A673 (cell line): ENCODE data around the gene RERE.

Source experiments
- EZH2 ChIP-seq: fragments of 200-600 bp; sonication (generic); IDR thresholded peaks from 2 replicates; pipeline ENCODE4 v1.6.1; 2017; ENCODE audit warnings: borderline replicate concordance, low read depth, mild to moderate bottlenecking, mixed read lengths, antibody characterized with exemption, low read length; ENCODE audit not compliant: poor library complexity, severe bottlenecking
- TF ChIP-seq, protein P1 (sequence below): fragments of 300-800, 200-600 bp; sonication (generic); conservative IDR thresholded peaks from 2 replicates; pipeline ENCODE4 v1.5.1; 2017; ENCODE audit warnings: low read depth, mild to moderate bottlenecking, antibody characterized with exemption, low read length, moderate library complexity, mixed read lengths

- TF ChIP-seq, protein P1, sequence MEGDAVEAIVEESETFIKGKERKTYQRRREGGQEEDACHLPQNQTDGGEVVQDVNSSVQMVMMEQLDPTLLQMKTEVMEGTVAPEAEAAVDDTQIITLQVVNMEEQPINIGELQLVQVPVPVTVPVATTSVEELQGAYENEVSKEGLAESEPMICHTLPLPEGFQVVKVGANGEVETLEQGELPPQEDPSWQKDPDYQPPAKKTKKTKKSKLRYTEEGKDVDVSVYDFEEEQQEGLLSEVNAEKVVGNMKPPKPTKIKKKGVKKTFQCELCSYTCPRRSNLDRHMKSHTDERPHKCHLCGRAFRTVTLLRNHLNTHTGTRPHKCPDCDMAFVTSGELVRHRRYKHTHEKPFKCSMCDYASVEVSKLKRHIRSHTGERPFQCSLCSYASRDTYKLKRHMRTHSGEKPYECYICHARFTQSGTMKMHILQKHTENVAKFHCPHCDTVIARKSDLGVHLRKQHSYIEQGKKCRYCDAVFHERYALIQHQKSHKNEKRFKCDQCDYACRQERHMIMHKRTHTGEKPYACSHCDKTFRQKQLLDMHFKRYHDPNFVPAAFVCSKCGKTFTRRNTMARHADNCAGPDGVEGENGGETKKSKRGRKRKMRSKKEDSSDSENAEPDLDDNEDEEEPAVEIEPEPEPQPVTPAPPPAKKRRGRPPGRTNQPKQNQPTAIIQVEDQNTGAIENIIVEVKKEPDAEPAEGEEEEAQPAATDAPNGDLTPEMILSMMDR, result no peak
- no peak for TF ChIP-seq EZH2
Measured at GRCh38 chr1:8797216-8797615, 20.2 kb downstream of the RERE start.
